PC-3 (cell line): ENCODE data around the gene IPO4.
"Not testable (repeated sequence)": the region's sequence is repeated elsewhere in the genome, so short reads cannot be mapped to it uniquely, and the experiment has no call there.

Experiments
- CTCF ChIP-seq: fragments of 300-600 bp; sonication (generic); conservative IDR thresholded peaks from 2 replicates; pipeline ENCODE4 v1.5.1; 2017; ENCODE audit warnings: antibody characterized with exemption, low read depth, mild to moderate bottlenecking, low read length
- EZH2 ChIP-seq: fragments of 300-600 bp; sonication (generic); IDR thresholded peaks from one replicate; pipeline ENCODE4 v1.6.1; 2017; ENCODE audit warnings: antibody characterized with exemption, mild to moderate bottlenecking, low read length; ENCODE audit not compliant: unreplicated experiment
- EZH2phosphoT487 ChIP-seq: fragments of 300-600 bp; sonication (generic); IDR thresholded peaks from 2 replicates; pipeline ENCODE4 v1.6.1; 2018; ENCODE audit warnings: mild to moderate bottlenecking, antibody characterized with exemption, low read length, borderline replicate concordance

- TF ChIP-seq EZH2, CTCF, EZH2phosphoT487: not testable (repeated sequence)
Measured at GRCh38 chr14:24222987-24223386, 34.4 kb upstream of the IPO4 start.
